Measurements from ENCODE around the gene NUBP1.
"Not testable (repeated sequence)": the region's sequence is repeated elsewhere in the genome, so short reads cannot be mapped to it uniquely, and the experiment has no call there.

The NUBP1 gene

DNA sequence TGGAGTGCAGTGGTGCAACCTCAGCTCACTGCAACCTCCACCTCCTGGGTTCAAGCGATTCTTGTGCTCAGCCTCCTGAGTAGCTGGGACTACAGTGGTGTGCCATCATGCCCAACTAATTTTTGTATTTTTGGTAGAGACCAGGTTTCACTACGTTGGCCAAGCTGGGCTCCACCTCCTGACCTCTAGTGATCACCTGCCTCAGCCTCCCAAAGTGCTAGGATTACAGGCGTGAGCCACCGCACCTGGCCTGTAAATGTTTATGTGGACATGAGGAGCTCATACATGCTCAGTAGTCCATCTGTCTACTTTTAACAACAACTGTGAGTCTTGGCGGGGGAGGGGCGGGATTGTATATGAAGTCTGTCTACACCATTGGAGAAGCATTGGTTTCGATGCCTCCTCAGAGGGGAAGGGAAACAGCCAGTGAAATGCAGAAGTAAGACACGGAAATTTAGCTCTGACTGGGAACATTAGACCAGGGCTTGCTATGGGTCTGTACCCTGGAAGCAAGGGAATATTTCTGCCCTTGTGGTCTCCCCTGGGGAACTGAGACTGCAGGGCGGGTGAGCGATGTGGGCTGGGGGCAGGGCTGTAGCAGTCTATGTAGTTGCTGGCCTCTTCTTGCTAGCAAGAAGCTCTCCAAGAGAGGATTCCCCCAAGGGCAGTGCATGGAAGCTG is 9.3 kb downstream of the NUBP1 start:
- DNase-seq: peak; percentile 56

DNA sequence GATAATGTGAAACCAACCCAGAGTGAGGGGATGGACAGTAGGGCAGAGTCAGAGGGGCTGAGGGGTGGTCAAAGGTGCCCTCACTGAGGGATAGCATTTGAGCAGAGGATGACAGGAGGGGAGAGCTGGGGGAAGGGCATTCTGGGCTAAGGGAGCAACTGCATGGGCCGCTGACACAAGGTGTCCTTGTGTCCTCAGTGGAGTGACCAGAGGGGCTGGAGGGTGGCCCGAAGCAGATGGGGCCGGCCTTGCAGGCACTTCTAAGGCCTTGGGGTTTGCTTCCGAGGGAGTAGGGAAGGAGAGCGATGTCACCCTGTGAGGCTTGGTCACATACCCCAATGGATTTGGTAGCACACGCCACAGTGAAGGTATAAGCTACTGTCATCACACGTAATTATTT is 10.0 kb downstream of the NUBP1 start:
- DNase-seq: no peak

DNA sequence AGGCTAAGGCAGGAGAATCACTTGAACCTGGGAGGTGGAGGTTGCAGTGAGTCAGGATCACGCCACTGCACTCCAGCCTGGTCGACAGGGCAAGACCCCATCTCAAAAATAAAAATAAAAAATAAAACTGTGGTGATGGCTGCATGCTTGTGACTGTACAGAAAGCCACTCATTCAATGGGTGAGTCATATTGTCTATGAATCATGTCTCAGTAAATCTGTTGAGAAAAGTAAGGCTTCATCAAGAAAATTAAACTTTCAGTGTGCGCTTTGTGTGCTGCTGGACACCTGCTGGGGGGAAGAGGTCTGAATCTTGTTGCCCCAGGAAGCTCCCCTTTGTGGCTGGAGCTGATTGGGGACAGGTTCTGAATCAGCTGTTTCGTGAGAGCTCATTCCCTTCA is 11.3 kb downstream of the NUBP1 start:
- no peak for DNase-seq

DNA sequence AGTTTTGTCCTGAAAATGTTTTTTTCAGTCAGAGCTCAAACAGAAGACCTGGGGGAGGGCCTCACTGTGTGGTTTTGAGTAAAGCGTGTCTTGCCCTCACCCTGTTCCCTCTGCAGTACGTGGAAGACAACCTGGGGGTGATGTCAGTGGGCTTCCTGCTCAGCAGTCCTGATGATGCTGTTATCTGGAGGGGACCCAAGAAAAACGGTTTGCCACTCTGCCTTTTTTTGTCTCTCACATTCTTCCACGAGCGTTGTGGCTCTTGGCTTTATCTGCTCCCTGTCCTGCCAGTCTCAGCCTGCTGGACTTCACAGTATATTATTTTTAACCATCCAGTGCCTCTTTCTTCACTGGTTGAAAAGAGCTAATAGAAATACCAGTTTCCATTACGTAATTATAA is 12.9 kb downstream of the NUBP1 start:
- no peak for DNase-seq

DNA sequence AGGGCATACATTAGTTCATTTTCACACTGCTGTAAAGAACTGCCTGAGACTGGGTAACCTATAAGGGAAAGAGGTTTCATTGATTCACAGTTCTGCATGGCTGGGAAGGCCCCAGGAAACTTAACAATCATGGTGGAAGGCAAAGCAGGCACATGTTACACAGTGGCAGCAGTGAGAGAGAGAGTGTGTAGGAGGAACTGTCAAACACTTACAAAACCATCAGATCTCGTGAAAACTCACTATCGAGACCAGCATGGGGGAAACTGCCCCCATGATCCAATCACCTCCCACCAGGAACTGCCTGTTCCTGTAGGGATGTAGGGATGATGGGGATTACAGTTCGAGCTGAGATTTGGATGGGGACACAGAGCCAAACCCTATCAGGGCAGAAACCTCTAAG is 17.2 kb downstream of the NUBP1 start:
- no peak for DNase-seq

DNA sequence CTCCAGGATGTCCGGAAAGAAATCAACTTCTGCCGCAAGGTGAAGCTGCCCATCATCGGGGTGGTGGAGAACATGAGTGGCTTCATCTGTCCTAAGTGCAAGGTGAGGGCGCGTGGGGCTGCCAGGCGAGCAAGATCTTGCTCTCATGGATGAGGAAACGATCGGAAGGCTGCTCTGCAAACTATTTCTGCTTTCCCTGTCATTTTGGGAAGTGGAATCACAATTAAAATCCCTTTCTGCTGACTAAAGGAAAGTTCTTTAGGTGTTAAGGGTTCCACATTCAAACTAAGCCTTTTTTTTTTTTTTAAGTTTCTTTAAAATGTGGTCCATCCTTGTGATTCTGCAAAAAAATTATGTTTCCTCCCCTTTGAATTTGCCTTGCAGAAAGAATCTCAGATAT is 17.7 kb downstream of the NUBP1 start:
- DNase-seq: no peak

DNA sequence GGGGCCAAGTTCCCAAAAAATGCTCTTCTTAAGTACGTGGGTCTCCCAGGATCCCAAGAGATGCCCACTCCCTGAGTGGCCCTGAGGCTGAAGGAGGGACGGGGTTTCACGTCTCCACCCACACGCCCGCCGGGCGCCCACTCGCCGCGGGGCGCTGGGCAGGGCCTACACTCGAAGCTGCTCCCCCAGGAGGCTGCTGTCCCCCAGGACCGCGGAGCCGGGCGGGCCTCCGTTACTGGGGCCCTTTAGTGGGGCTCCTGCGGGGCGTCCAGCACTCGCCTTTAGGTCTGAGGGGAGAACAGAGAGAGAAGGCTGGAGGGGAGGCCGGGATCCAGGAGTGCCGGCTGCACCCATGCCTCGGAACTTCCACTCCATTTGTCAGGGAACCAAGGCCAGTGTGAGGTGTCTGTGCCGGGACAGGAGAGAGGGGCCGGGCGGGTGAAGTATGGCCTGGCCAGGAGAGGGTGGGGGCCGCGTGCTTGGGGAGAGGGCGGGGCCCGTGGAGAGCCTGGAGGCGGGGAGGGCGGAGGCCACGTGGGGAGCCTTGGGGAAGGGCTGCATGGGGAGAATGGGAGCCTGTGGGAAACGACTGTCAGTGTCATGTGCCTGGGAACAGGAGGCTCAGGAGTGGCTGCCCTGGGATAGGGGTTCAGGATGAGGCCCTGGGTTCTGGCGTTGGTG is 18.8 kb downstream of the NUBP1 start:
- DNase-seq: no peak

DNA sequence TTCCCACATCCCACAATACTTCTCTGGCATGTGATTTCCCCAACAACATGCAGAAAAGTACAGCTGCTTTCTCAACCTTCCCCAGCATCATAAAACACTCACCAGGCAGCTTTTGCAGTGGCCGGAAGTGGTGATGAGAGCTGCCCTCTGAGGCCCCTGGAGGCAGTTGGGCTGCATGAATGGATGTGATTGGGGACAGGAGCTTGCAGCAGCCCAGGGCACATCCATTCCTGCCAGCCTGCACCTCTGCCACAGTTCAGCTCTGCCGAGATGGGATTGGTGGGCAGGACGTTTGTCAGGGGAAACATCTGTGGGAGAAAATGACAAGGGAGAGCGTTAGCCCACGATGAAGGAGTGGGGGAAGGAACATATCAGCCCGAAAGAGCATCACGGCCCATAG is 19.8 kb downstream of the NUBP1 start:
- no peak for DNase-seq

DNA sequence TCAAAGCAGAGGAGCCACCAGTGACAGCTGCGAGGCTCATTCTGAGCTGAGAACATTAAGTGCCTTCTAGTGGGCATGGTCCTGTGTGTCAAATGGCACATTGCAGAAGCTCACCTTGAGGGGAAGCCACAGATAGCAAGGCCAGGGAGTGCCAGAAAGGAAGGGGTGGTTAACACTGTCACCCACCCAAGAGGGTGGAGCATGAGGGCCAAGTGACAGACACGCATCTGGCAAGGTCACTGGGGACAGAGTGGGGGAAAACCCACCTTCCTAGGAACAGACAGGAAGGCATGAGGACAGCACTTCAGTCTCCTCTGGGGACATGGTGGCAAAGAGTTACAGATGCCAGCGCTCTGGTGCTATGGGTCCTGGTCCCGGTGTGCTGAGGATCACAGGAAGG is 22.1 kb downstream of the NUBP1 start:
- DNase-seq: no peak

DNA sequence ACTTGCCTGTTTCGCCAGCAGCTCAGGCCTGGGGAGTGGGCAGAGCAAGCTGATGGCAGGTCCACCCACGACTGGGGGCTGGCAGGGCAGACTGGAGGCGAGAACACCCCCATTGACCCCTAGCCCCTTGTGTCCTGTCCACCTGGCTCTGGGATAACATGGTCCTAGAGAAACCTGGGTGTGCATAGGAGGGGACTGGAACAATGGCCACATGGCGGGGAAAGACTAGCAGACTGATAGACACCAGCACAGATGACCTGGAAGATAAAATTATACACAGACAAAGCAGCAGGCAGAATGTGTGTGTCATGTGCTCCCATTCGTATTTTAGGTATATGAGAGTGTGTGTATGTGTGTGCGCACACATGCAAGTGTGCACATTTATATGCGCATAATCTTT is 23.5 kb downstream of the NUBP1 start:
- DNase-seq: no peak

DNA sequence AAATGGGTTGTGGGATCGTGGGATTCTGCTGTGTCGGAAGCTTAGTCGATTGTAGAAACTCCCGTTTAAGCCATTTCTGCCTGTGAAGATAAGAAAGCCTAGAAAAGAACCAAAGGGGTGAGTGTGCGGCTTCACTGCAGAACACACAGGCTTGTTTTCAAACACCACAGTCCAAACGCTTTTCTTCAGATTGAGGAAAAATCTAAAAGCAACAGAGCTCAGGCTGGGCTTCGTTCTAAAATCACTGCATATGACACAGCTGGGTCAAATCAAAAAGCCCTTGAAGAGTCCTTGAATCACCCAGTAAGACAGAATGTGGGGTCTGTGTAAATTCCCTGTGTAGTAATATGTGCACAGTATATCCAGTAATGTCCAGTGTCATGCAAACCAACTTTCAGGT is 25.7 kb downstream of the NUBP1 start:
- DNase-seq: no peak

DNA sequence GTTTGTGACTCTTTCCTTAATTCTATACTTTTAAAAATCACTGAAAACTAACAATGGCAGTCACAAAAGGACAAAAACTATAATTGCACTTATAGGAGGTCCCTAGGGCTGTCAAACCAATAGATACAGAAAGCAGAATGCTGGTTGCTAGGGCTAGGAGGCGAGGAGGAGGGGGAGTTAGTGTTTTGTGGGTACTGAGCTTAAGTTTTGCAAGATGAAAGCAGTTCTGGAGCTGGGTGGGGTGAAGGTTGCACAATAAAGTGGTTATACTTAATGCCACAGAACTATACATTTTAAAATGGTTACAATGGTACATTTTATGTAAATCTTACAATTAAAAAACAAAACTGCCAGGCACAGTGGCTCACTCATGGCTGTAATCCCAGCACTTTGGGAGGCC is 27.3 kb downstream of the NUBP1 start:
- DNase-seq: no peak

DNA sequence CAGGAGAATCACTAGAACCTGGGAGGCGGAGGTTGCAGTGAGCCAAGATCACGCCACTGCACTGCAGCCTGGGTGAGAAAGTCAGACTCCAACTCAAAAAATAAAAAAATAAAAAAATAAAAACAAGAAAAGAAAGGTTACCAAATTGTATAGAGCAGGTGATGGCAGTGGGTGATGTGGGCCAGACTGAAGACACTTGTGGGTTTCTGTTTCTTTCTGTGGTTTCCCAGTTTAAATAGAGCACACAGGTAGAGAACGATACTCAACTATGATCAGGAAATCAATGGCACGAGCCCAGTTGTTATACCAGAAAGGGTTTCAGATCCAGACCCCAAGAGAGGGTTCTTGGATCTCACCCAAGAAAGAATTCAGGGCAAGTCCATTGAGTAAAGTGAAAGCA is 32.6 kb downstream of the NUBP1 start:
- DNase-seq: no peak

DNA sequence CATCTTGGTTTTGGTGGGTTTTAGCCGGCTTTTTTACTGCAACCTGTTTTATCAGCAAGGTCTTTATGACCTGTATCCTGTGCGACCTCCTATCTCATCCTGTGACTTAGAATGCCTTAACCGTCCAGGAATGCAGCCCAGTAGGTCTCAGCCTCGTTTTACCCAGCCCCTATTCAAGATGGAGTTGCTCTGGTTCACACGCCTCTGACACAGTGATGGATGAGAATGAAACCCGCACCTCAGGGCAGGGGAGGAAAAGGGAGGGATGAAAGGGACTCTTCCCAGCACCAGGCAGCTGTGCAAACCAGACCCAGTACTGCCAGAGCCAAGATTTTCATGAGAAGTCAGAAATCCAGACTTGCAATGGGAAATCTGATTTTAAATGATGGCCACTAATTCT is 33.3 kb downstream of the NUBP1 start:
- not testable (repeated sequence) for DNase-seq

DNA sequence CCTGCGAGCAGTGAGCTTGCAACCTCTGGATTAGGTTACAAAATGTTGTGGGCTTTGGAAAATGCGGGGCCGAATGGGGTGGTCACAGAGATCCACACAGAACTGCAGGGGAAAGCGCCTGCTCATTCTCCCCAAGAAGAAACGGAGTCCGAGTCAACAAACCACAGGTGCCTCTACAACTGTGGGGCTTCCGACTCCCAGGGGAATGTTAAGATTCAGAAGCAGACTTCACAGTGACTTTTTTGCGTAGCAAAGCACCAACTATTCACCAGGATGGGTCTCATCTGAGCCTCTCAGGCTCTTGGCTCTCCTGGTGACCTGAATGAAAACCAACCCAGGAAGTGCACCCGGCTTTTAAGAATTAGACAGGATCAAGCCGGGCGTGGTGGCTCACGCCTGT is 33.7 kb downstream of the NUBP1 start:
- no peak for DNase-seq

DNA sequence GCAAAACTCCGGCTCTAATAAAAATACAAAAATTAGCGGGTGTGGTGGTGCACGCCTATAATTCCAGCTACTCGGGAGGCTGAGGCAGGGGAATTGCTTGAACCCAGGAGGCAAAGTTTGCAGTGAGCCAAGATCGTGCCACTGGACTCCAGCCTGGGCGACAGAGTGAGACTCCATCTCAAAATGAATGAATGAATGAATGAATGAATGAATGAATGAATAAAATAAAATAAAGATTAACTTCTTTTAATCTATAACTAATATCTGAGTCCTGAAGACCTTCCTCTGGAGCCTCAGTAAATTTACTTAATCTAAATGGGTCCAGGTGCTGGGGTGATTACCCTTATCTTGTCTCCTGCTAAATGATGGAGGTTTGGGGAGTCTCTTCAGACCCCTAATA is 36.3 kb downstream of the NUBP1 start:
- DNase-seq: not testable (repeated sequence)

DNA sequence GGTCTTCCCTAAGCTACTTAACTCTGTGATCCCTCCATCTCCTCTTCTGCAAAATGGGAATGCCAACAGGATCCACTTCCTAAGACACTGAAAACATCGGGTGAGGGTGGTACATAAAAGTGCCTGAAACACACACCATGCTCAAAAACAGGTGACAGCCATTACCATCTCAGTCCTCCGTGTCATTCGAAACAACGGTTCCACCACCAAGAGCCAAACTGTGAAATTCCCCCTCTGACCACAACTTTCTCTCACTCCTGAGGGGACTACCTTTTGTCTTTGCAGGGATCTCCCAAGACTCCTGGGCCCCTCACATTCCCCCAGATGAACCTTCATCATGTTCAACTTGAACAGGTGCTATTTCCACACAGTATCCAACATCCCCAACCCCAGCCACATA is 37.0 kb downstream of the NUBP1 start:
- DNase-seq: no peak

DNA sequence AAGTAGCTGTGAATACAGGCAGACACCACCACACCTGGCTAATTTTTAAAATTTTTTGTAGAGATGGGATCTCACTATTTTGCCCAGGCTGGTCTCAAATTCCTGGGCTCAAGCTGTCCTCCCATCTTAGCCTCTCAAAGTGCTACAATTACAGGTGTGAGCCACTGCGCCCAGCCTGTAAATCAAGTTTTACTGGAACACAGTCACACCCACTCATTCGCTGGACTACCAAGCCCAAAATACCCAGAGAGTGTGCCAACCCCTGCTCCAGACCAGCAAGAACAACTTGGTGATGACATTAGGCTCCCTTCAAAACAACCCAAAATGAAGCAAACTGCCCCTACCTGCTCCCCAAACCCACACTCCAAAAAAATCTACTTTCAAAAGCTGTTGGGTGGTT is 39.0 kb downstream of the NUBP1 start:
- no peak for DNase-seq

DNA sequence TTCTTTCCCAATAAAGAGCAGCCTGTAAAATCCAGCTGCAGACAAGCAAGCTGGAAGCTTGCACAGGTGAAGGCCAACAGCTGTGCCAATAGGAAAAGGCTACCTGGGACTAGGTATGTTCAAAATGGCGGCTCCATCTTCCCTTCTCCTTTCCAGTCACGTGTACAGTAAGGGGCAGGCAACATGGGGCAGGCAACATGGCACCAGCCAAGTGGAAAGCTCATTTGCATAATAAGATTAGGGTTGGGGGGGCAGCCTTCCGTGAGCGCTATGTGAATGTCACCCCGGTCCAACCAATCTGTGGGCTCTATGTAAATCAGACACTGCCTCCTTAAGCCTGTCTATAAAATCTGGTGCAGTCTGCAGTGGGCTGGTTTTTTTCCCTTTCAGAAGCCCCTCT is 43.7 kb downstream of the NUBP1 start:
- DNase-seq: no peak

DNA sequence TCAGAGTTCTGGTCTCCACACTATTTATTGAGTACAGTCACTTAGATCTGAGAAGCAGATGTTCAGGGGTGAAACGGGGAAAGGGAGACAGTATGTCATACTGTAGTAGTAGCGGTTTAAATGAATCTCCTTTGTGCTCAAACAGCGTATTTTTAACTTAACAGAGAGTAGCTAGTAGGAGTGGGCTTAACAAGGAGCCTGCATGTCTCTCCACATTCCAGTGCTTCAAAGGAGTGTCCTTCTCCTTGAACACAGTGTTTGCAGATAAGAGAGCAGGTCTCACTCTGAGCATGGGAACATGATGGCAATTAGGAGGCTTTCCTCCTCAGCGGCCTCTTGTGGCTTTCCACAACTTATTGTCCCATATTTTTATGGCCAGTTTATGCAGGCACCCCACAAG is 45.0 kb downstream of the NUBP1 start:
- not testable (repeated sequence) for DNase-seq

DNA sequence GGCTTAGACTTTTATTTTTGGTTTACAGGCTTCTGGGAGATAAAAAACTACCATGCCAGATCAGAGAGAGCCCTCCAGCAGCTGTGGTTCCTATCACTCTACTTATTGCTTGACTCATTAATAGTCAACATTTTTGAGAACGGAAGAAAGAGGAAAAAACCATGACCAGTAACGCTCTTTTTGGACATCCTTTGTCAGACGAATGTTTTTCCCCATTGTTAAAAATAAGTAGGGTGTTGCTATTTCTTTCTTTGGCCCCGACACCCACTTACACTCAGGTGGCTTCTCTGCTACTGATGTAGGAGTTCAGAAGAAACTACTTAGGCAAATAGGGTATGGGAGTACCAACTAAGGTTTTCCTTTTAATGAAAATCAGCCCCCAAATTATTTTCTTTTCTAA is 47.4 kb downstream of the NUBP1 start:
- DNase-seq: no peak

DNA sequence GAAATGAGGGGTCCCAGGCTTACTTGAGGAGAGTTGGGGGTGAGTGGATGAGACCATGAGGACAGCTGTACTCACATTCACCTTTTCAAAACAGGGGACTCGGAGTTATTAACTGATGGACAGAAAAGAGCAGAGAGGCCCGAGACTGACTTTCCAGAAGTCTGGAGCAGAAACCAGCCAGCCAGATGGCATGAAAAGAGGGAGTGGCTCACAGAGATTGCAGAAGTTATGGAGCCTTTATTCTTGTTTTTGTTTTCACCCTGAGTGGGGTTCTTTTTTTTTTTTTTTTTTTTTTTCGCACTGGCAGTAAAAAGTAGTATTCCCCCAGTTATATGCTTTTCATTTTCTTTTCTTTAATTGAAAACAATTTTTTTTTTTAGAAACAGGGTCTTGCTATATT is 56.1 kb downstream of the NUBP1 start:
- DNase-seq: no peak

DNA sequence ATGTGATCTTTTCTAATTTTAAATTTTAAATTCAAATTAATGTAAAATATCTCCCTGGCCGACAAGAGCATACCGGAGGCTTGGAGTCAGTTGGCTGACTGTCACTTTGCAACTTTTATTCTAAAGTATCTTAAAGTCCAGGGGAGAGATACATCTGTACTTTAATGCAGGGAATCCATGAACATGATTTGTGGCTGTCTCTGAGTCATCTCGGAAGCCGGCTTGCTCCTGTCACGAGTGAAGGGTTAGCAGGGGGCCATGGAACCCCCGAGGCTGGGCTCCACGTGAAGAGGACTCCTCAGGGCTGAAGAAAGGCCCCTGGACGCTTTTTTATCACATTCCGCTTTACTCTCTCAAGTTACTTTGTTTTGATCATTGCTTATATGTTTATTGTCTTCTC is 61.7 kb downstream of the NUBP1 start:
- no peak for DNase-seq

DNA sequence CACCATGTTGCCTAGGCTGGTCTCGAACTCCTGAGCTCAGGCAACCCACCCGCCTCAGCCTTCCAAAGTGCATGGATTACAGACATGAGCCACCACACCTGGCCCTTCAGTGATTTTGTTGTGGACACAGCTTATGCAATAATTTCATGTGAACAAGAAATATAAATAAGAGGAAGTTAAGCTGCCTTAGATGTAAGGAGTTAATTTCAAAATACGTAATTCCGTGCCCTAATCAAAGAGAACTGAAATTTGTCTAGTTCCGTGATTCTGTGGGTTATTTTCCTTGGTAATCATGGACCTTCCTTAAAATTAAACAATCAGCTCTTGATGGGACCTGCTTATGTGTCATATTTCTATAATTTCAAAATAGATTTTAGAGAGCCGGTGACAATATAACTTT is 63.1 kb downstream of the NUBP1 start:
- no peak for DNase-seq

DNA sequence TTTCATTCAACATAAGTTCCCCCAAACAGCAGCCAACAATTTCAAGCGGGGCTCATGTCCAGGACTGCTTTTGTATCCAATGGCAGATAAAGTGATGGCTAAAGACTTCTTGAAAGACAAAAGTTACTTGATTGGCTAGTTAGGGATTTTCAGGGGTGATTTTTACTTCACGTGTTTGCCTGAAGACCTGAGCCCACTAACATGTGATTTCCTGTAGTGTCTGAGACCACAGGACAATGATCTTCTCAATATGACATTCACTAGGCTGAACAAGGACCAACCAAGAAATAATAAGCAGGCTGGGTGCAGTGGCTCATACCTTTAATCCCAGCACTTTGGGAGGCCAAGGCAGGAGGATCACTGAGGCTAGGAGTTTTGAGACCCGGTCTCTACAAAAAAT is 64.6 kb downstream of the NUBP1 start:
- no peak for DNase-seq

Data from midbrain (tissue), 1 donor.